Stimulated activated memory B cell treated with anti-CD40 and anti-IgM and Interleukin-4, amounts not matched to agents 10 μg/mL and 1 μg/mL and 100 μg/mL, for 72 hours (primary cell): ENCODE data around the gene C4orf50.

ENCODE experiments used
- ATAC-seq: fragments of 150-1000 bp; cut with Tn5 transposase; 2 replicates; pipeline ENCODE4 v1.10.0; 2021
- H3K27ac Mint-ChIP-seq: one replicate; pipeline ENCODE4 v1.8.0; 2022; ENCODE audit warnings: mild to moderate bottlenecking, mixed read lengths
- H3K27me3 Mint-ChIP-seq: one replicate; pipeline ENCODE4 v1.8.0; 2022; ENCODE audit warnings: mixed read lengths
- H3K36me3 Mint-ChIP-seq: one replicate; pipeline ENCODE4 v1.8.0; 2022; ENCODE audit warnings: mixed read lengths
- H3K4me1 Mint-ChIP-seq: one replicate; pipeline ENCODE4 v1.8.0; 2022; ENCODE audit warnings: mixed read lengths
- H3K4me3 Mint-ChIP-seq: one replicate; pipeline ENCODE4 v1.8.0; 2022; ENCODE audit warnings: mild to moderate bottlenecking, moderate library complexity, mixed read lengths
- H3K9me3 Mint-ChIP-seq: one replicate; pipeline ENCODE4 v1.8.0; 2022; ENCODE audit warnings: mixed read lengths

The C4orf50 gene

GRCh38 chr4:6049278-6049677 is 31.0 kb upstream of the C4orf50 start:
- Mint-ChIP-seq H3K4me3 (no peak overlapping the region), H3K27me3 (peaks cover 3% of the 10 kb centered on the region), H3K9me3 (no peaks in the 10 kb centered on the region), H3K27ac (no peak overlapping the region), H3K36me3 (no peaks in the 10 kb centered on the region), H3K4me1 (no peaks in the 10 kb centered on the region)
- ATAC-seq = no peak

GRCh38 chr4:6048537-6048936 is 30.3 kb upstream of the C4orf50 start:
- Mint-ChIP-seq H3K4me1 (no peaks in the 10 kb centered on the region), H3K4me3 (no peak overlapping the region), H3K36me3 (no peaks in the 10 kb centered on the region), H3K27me3 (peaks cover 11% of the 10 kb centered on the region), H3K9me3 (no peaks in the 10 kb centered on the region), H3K27ac (no peak overlapping the region)
- no peak for ATAC-seq

- Mint-ChIP-seq H3K9me3 (no peaks in the 10 kb centered on the region), H3K36me3 (no peaks in the 10 kb centered on the region), H3K27ac (no peak overlapping the region), H3K27me3 (peaks cover 15% of the 10 kb centered on the region), H3K4me3 (no peak overlapping the region), H3K4me1 (no peaks in the 10 kb centered on the region)
- no peak for ATAC-seq
Observed at GRCh38 chr4:6047130-6047673, 29.0 kb upstream of the C4orf50 start.

GRCh38 chr4:6046526-6047129 is 28.4 kb upstream of the C4orf50 start:
- Mint-ChIP-seq H3K9me3 (no peaks in the 10 kb centered on the region), H3K4me1 (no peaks in the 10 kb centered on the region), H3K27ac (no peak overlapping the region), H3K36me3 (no peaks in the 10 kb centered on the region), H3K4me3 (no peak overlapping the region), H3K27me3 (peaks cover 15% of the 10 kb centered on the region)
- no peak for ATAC-seq

- H3K36me3 Mint-ChIP-seq = no peaks in the 10 kb centered on the region
- H3K4me1 Mint-ChIP-seq = no peaks in the 10 kb centered on the region
- H3K4me3 Mint-ChIP-seq = no peak overlapping the region
- H3K27ac Mint-ChIP-seq = no peak overlapping the region
- peaks cover 15% of the 10 kb centered on the region for H3K27me3 Mint-ChIP-seq
- no peaks in the 10 kb centered on the region for H3K9me3 Mint-ChIP-seq
- ATAC-seq = no peak
Observed at GRCh38 chr4:6044805-6045204, 26.6 kb upstream of the C4orf50 start.

- Mint-ChIP-seq H3K27ac (no peak overlapping the region), H3K27me3 (peaks cover 15% of the 10 kb centered on the region), H3K36me3 (no peaks in the 10 kb centered on the region), H3K4me3 (no peak overlapping the region), H3K4me1 (no peaks in the 10 kb centered on the region), H3K9me3 (no peaks in the 10 kb centered on the region)
- no peak for ATAC-seq
Observed at GRCh38 chr4:6044276-6044675, 26.0 kb upstream of the C4orf50 start.

- no peaks in the 10 kb centered on the region for H3K9me3 Mint-ChIP-seq
- H3K27me3 Mint-ChIP-seq = peaks cover 15% of the 10 kb centered on the region
- no peak overlapping the region for H3K27ac Mint-ChIP-seq
- no peaks in the 10 kb centered on the region for H3K36me3 Mint-ChIP-seq
- H3K4me1 Mint-ChIP-seq = no peaks in the 10 kb centered on the region
- H3K4me3 Mint-ChIP-seq = no peak overlapping the region
- no peak for ATAC-seq
Observed at GRCh38 chr4:6043843-6044242, 25.6 kb upstream of the C4orf50 start.

GRCh38 chr4:6043188-6043587 is 25.0 kb upstream of the C4orf50 start:
- Mint-ChIP-seq H3K9me3 (no peaks in the 10 kb centered on the region), H3K4me1 (no peaks in the 10 kb centered on the region), H3K27me3 (peaks cover 15% of the 10 kb centered on the region), H3K36me3 (no peaks in the 10 kb centered on the region), H3K27ac (no peak overlapping the region), H3K4me3 (no peak overlapping the region)
- no peak for ATAC-seq

- Mint-ChIP-seq H3K9me3 (no peaks in the 10 kb centered on the region), H3K36me3 (no peaks in the 10 kb centered on the region), H3K27ac (no peak overlapping the region), H3K4me1 (no peaks in the 10 kb centered on the region), H3K4me3 (no peak overlapping the region), H3K27me3 (peaks cover 15% of the 10 kb centered on the region)
- ATAC-seq = no peak
Observed at GRCh38 chr4:6042293-6043063, 24.2 kb upstream of the C4orf50 start.

GRCh38 chr4:6041800-6042199 is 23.6 kb upstream of the C4orf50 start:
- H3K27ac Mint-ChIP-seq = no peak overlapping the region
- no peaks in the 10 kb centered on the region for H3K4me1 Mint-ChIP-seq
- peaks cover 15% of the 10 kb centered on the region for H3K27me3 Mint-ChIP-seq
- no peaks in the 10 kb centered on the region for H3K9me3 Mint-ChIP-seq
- no peaks in the 10 kb centered on the region for H3K36me3 Mint-ChIP-seq
- no peak for ATAC-seq
- no peak overlapping the region for H3K4me3 Mint-ChIP-seq

GRCh38 chr4:6038711-6039110 is 20.5 kb upstream of the C4orf50 start:
- H3K36me3 Mint-ChIP-seq = no peaks in the 10 kb centered on the region
- no peak overlapping the region for H3K4me3 Mint-ChIP-seq
- no peak for ATAC-seq
- peaks cover 6% of the 10 kb centered on the region for H3K27me3 Mint-ChIP-seq
- H3K4me1 Mint-ChIP-seq = no peaks in the 10 kb centered on the region
- no peak overlapping the region for H3K27ac Mint-ChIP-seq
- H3K9me3 Mint-ChIP-seq = no peaks in the 10 kb centered on the region

- Mint-ChIP-seq H3K4me1 (no peaks in the 10 kb centered on the region), H3K27ac (no peak overlapping the region), H3K4me3 (no peak overlapping the region), H3K27me3 (no peaks in the 10 kb centered on the region), H3K36me3 (no peaks in the 10 kb centered on the region), H3K9me3 (no peaks in the 10 kb centered on the region)
- no peak for ATAC-seq
Observed at GRCh38 chr4:6035786-6036185, 17.6 kb upstream of the C4orf50 start.

GRCh38 chr4:6033381-6033780 is 15.2 kb upstream of the C4orf50 start:
- Mint-ChIP-seq H3K4me3 (no peak overlapping the region), H3K9me3 (no peaks in the 10 kb centered on the region), H3K27me3 (no peaks in the 10 kb centered on the region), H3K27ac (no peak overlapping the region), H3K4me1 (no peaks in the 10 kb centered on the region), H3K36me3 (no peaks in the 10 kb centered on the region)
- ATAC-seq = no peak

- no peaks in the 10 kb centered on the region for H3K27me3 Mint-ChIP-seq
- H3K4me3 Mint-ChIP-seq = no peak overlapping the region
- H3K27ac Mint-ChIP-seq = no peak overlapping the region
- H3K9me3 Mint-ChIP-seq = no peaks in the 10 kb centered on the region
- no peaks in the 10 kb centered on the region for H3K36me3 Mint-ChIP-seq
- ATAC-seq = peak; percentile 42
- no peaks in the 10 kb centered on the region for H3K4me1 Mint-ChIP-seq
Observed at GRCh38 chr4:6032249-6033244, 14.3 kb upstream of the C4orf50 start.

- Mint-ChIP-seq H3K27me3 (no peaks in the 10 kb centered on the region), H3K9me3 (no peaks in the 10 kb centered on the region), H3K4me1 (no peaks in the 10 kb centered on the region), H3K36me3 (no peaks in the 10 kb centered on the region), H3K27ac (no peak overlapping the region), H3K4me3 (no peak overlapping the region)
- ATAC-seq = no peak
Observed at GRCh38 chr4:6031846-6032245, 13.6 kb upstream of the C4orf50 start.
